ENCODE results near the gene SEC62.

- TF ChIP-seq POLR2AphosphoS5 (IDR thresholded peaks at IDR 0.05; ENCODE audit: low read depth, low read length) (no peak), POLR2A (IDR thresholded peaks at IDR 0.05; ENCODE audit: low read depth, low read length) (no peak), TAF1 (IDR thresholded peaks at IDR 0.05; ENCODE audit: borderline replicate concordance, low read depth, low read length) (no peak)
Observed at GRCh38 chr3:169971522-169971921, 4.9 kb downstream of the SEC62 start.

Measured in GM12892 (cell line).